GM23248 (cell line): ENCODE results near the gene RGS19. TPM values are rescaled to one million over a fixed set of nuclear protein-coding genes. Genes with fewer than 3 reads are reported as not detected.

ENCODE experiments used
- DNase-seq: peaks from one replicate; pipeline ENCODE4 v3.0.0-alpha.2; 2015
- H2AFZ ChIP-seq: fragments of 200-600 bp; sonication (generic); 2 replicates; pipeline ENCODE4 v1.6.1; 2016; ENCODE audit warnings: antibody characterized with exemption
- H3F3A ChIP-seq: fragments of 200-600 bp; sonication (generic); 2 replicates; pipeline ENCODE4 v1.6.1; 2016; ENCODE audit warnings: mild to moderate bottlenecking, antibody characterized with exemption, mixed run types; ENCODE audit not compliant: insufficient read depth
- H3K27ac ChIP-seq: fragments of 200-600 bp; sonication (generic); 2 replicates; pipeline ENCODE4 v1.5.1; 2016; ENCODE audit warnings: mild to moderate bottlenecking
- H3K27me3 ChIP-seq: fragments of 200-600 bp; sonication (generic); replicated peaks from 2 replicates; pipeline ENCODE4 v1.6.1; 2016; ENCODE audit warnings: mild to moderate bottlenecking; ENCODE audit not compliant: insufficient read depth
- H3K36me3 ChIP-seq: fragments of 200-600 bp; sonication (generic); 2 replicates; pipeline ENCODE4 v1.6.1; 2016; ENCODE audit warnings: low read depth, mild to moderate bottlenecking
- H3K4me1 ChIP-seq: fragments of 200-600 bp; sonication (generic); 2 replicates; pipeline ENCODE4 v1.6.1; 2016; ENCODE audit warnings: mild to moderate bottlenecking; ENCODE audit not compliant: insufficient read depth
- H3K4me2 ChIP-seq: fragments of 200-600 bp; sonication (generic); one replicate; pipeline ENCODE4 v1.6.1; 2016; ENCODE audit warnings: mild to moderate bottlenecking; ENCODE audit not compliant: unreplicated experiment
- H3K4me3 ChIP-seq: fragments of 200-600 bp; sonication (generic); 2 replicates; pipeline ENCODE4 v1.5.1; 2016; ENCODE audit warnings: mild to moderate bottlenecking
- H3K79me2 ChIP-seq: fragments of 200-600 bp; sonication (generic); 2 replicates; pipeline ENCODE4 v1.6.1; 2016; ENCODE audit warnings: mild to moderate bottlenecking; ENCODE audit not compliant: insufficient read depth
- H3K9ac ChIP-seq: fragments of 200-600 bp; sonication (generic); 2 replicates; pipeline ENCODE4 v1.6.1; 2016; ENCODE audit warnings: mild to moderate bottlenecking
- H3K9me2 ChIP-seq: fragments of 200-600 bp; sonication (generic); 2 replicates; pipeline ENCODE4 v1.6.1; 2016; ENCODE audit warnings: mixed run types, mild to moderate bottlenecking, moderate library complexity; ENCODE audit not compliant: insufficient read depth
- H3K9me3 ChIP-seq: fragments of 200-600 bp; sonication (generic); one replicate; pipeline ENCODE4 v1.6.1; 2017; ENCODE audit warnings: low read depth
- H4K20me1 ChIP-seq: fragments of 200-600 bp; sonication (generic); 2 replicates; pipeline ENCODE4 v1.6.0; 2016; ENCODE audit not compliant: insufficient read depth
- EZH2 ChIP-seq: fragments of 200-600 bp; sonication (generic); IDR thresholded peaks from 2 replicates; pipeline ENCODE4 v1.6.1; 2018; ENCODE audit warnings: antibody characterized with exemption, mild to moderate bottlenecking; ENCODE audit not compliant: insufficient read depth, poor library complexity, severe bottlenecking
- EZH2phosphoT487 ChIP-seq: fragments of 200-600 bp; sonication (generic); IDR thresholded peaks from 2 replicates; pipeline ENCODE4 v1.6.1; 2018; ENCODE audit warnings: antibody characterized with exemption, moderate library complexity, mild to moderate bottlenecking, low read depth; ENCODE audit not compliant: insufficient read depth
- WGBS, 2 experiments: methylation state at CpG; one replicate each; pipeline ENCODE4 v1.1.6; 2015 to 2017; ENCODE audit warnings: low lambda C conversion rate in 2 of 2, low coverage in 1 of 2; ENCODE audit errors: missing lambda C conversion rate in 2 of 2; 5-methylcytosine and 5-hydroxymethylcytosine counted together
- in situ Hi-C: fragments of 300-500 bp; cut with MboI; formaldehyde crosslinking; loops from 2 replicates; pipeline ENCODE4 v1.15.0; 2020
- polyA plus RNA-seq: library from polyadenylated mRNA; unstranded; fragments of >200 nt; fragmentation: Nextera tagmentation; extraction: Ambion mirVana; gene quantifications from 2 replicates; pipeline ENCODE4 v1.2.1, GENCODE V29; 2016
- total RNA-seq: library from RNA; depleted of rRNA; stranded (reverse); fragments of >200 nt; shearing (Covaris generic); gene quantifications from 2 replicates; pipeline ENCODE4 v1.2.3, GENCODE V29; 2014

Gene RGS19
- total and polyA plus RNA-seq, 2 experiments from 2014 or later, result 13.2 to 18.7 TPM

- 55 to 67% methylated on average over 9 to 10 of the region's 11 CpGs for WGBS, 2 experiments
- in situ Hi-C loops, result no loop called here
- no peak for DNase-seq
Observed at GRCh38 chr20:64033981-64034493, 45.3 kb downstream of the RGS19 start.

DNA sequence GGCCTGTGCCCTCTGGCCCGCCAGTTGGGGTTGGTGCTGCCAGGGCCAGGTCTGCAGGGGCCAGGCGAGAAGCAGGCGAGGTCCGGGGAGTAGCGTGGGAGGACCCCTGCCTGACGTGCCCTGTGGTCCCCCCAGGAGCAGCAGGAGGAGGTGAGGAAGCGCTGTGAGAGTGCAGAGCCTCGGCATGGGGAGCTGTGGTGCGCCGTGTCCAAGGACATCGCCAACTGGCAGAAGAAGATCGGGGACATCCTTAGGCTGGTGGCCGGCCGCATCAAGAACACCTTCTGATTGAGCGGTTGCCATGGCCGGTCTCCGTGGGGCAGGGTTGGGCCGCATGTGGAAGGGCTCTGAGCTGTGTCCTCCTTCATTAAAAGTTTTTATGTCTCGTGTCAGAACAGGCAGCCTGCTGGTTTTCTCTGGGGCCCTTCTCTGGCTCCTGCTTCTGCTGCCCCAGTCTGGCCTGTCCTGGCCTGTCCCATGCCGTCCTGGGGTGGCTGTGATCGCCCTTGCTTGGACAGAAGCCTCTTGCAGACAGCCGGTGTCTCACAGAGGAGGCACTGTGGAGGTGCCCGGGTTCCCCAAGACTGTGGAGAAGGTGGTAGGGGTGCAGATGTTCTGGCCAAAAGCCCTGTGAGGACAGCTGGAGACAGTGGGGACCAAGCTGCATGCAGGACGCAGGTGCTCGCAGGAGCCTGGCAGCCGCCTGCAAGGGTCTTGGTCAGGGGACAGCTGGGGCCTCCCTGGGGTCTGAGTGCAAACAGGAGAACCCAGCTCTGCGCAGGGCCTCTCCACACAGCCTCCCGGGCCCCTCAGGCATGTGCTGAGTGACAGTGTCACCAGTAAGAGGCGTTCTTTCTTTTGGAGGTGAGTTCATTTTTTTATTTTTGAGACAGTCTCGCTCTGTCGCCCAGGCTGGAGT lies 46.4 kb downstream of the RGS19 start:
- Histone ChIP-seq H2AFZ (no peak overlapping the region), H3K36me3 (peaks cover 7% of the 10 kb centered on the region; the same call in 1 of the 2 replicates), H4K20me1 (no peaks in the 10 kb centered on the region), H3K4me3 (no peak overlapping the region), H3K4me2 (no peak overlapping the region), H3K27ac (no peak overlapping the region), H3K9me2 (no peaks in the 10 kb centered on the region), H3K4me1 (no peaks in the 10 kb centered on the region), H3K79me2 (no peaks in the 10 kb centered on the region), H3K27me3 (no peaks in the 10 kb centered on the region), H3K9ac (no peak overlapping the region), H3K9me3 (no peaks in the 10 kb centered on the region), H3F3A (no peaks in the 10 kb centered on the region)
- WGBS, 2 experiments, result 89 to 90% methylated on average over 28 to 31 of the region's 31 CpGs
- no peak for DNase-seq
- in situ Hi-C loops, result no loop called here
- TF ChIP-seq EZH2phosphoT487 (no peak), EZH2 (no peak)

More at GRCh38 chr20:64033981-64034493, 45.3 kb downstream of the RGS19 start:
- no peak overlapping the region for H3K4me3 ChIP-seq
- no peaks in the 10 kb centered on the region for H3K4me1 ChIP-seq
- H3K9ac ChIP-seq, result no peak overlapping the region
- peaks cover 3% of the 10 kb centered on the region; the same call in 1 of the 2 replicates for H3K36me3 ChIP-seq
- no peak overlapping the region for H3K4me2 ChIP-seq
- no peaks in the 10 kb centered on the region for H3K27me3 ChIP-seq
- H3K27ac ChIP-seq, result no peak overlapping the region
- H4K20me1 ChIP-seq, result no peaks in the 10 kb centered on the region
- H3K79me2 ChIP-seq, result no peaks in the 10 kb centered on the region
- H3K9me3 ChIP-seq, result no peaks in the 10 kb centered on the region
- no peaks in the 10 kb centered on the region for H3K9me2 ChIP-seq
- H2AFZ ChIP-seq, result no peak overlapping the region
- no peaks in the 10 kb centered on the region for H3F3A ChIP-seq
- TF ChIP-seq EZH2phosphoT487, result no peak
- no peak for TF ChIP-seq EZH2

- H3K9me3 ChIP-seq, result no peaks in the 10 kb centered on the region
- H3K27ac ChIP-seq, result no peak overlapping the region
- H3K27me3 ChIP-seq, result no peaks in the 10 kb centered on the region
- H4K20me1 ChIP-seq, result no peaks in the 10 kb centered on the region
- H3K36me3 ChIP-seq, result peaks cover 8% of the 10 kb centered on the region; the same call in 1 of the 2 replicates
- H3K4me3 ChIP-seq, result no peak overlapping the region
- no peaks in the 10 kb centered on the region for H3K9me2 ChIP-seq
- 92 to 93% methylated on average over 19 of the region's 19 CpGs for WGBS, 2 experiments
- H3K4me1 ChIP-seq, result no peaks in the 10 kb centered on the region
- H3K79me2 ChIP-seq, result no peaks in the 10 kb centered on the region
- H3K9ac ChIP-seq, result no peak overlapping the region
- H2AFZ ChIP-seq, result no peak overlapping the region
- H3F3A ChIP-seq, result no peaks in the 10 kb centered on the region
- no peak for DNase-seq
- TF ChIP-seq EZH2 (no peak), EZH2phosphoT487 (no peak)
- H3K4me2 ChIP-seq, result no peak overlapping the region
- in situ Hi-C loops, result no loop called here
Observed at GRCh38 chr20:64031822-64032314, 47.5 kb downstream of the RGS19 start.

- Histone ChIP-seq H3K36me3 (peaks cover 14% of the 10 kb centered on the region; the same call in 1 of the 2 replicates), H3F3A (no peaks in the 10 kb centered on the region), H3K4me2 (no peak overlapping the region), H3K79me2 (no peaks in the 10 kb centered on the region), H3K9me2 (no peaks in the 10 kb centered on the region), H4K20me1 (no peaks in the 10 kb centered on the region), H3K27me3 (no peaks in the 10 kb centered on the region), H3K9me3 (no peaks in the 10 kb centered on the region), H3K4me1 (no peaks in the 10 kb centered on the region), H3K4me3 (no peak overlapping the region), H3K27ac (no peak overlapping the region), H2AFZ (no peak overlapping the region), H3K9ac (no peak overlapping the region)
- 97% methylated on average over 19 to 20 of the region's 20 CpGs for WGBS, 2 experiments
- in situ Hi-C loops, result no loop called here
- TF ChIP-seq EZH2, result no peak
- no peak for DNase-seq
Observed at GRCh38 chr20:64030371-64031134, 48.8 kb downstream of the RGS19 start.
